HepG2 (cell line): ENCODE data around the gene ELF2. TPM values are rescaled to one million over a fixed set of nuclear protein-coding genes. Genes with fewer than 3 reads are reported as not detected.
A peak's percentile ranks its signal among the peaks of the same experiment; 100 is the strongest.

Source experiments
- ATAC-seq: fragments of 200-7000 bp; cut with Tn5 transposase; 3 replicates; pipeline ENCODE4 v1.9.1; 2020; ENCODE audit warnings: mild to moderate bottlenecking, moderate library complexity
- BruUV-seq: library from RNA; stranded (reverse); fragments of 400-500 nt; replicated peaks from 2 replicates; lab custom pipeline; 2021; lab: Mats Ljungman, UMichigan
- CTCF ChIA-PET: fragments of 300-600 bp; formaldehyde crosslinking; extraction: SDS; loops from one replicate; lab custom pipeline; 2021; ENCODE audit warnings: low total read pairs, inconsistent platforms, low intra/inter-chr PET ratio; lab: Yijun Ruan, JAX
- POLR2A ChIA-PET: fragments of 350-600 bp; sonication (Branson Sonifier 250); formaldehyde crosslinking; loops from one replicate; lab custom pipeline; 2020; ENCODE audit warnings: antibody characterized with exemption, inconsistent platforms; lab: Yijun Ruan, JAX
- DNase-seq: peaks from one replicate; pipeline ENCODE4 v3.0.0-alpha.2; 2015; ENCODE audit warnings: low spot score
- FAIRE-seq: peaks from 3 replicates; lab custom pipeline; 2011; peaks lifted over from hg19 to GRCh38; lab: Jason Lieb, UNC
- H2AFZ ChIP-seq: one replicate; pipeline ENCODE4 v1.6.1; 2011; ENCODE audit warnings: low read length, inconsistent platforms
- H3K27ac ChIP-seq: fragments of 300-600 bp; 3 replicates; pipeline ENCODE4 v1.8.0; 2011; ENCODE audit warnings: mixed run types, mild to moderate bottlenecking, mixed read lengths, low read length, inconsistent platforms; ENCODE audit not compliant: insufficient read depth; ENCODE audit errors: extremely low read length
- H3K27me3 ChIP-seq, 2 experiments: fragments of 200-600 bp in 1 of 2; 2 replicates in 1 of 2; 3 replicates in 1 of 2; pipeline versions ENCODE4 v1.6.0 to v1.8.0; 2011; ENCODE audit warnings: low read length in 2 of 2, mild to moderate bottlenecking in 2 of 2, moderate library complexity in 2 of 2, inconsistent platforms in 1 of 2; ENCODE audit not compliant: insufficient read depth in 2 of 2, control insufficient read depth in 1 of 2
- H3K36me3 ChIP-seq, 2 experiments: fragments of 200-600 bp in 1 of 2; replicated peaks in 1 of 2; 2 replicates in 1 of 2; 3 replicates in 1 of 2; pipeline versions ENCODE4 v1.5.1 to v1.8.0; 2011; ENCODE audit warnings: low read length in 2 of 2, inconsistent platforms in 1 of 2; ENCODE audit not compliant: insufficient read depth in 2 of 2, control insufficient read depth in 1 of 2
- H3K4me1 ChIP-seq: 2 replicates; pipeline ENCODE4 v1.5.1; 2012; ENCODE audit warnings: low read length, inconsistent platforms; ENCODE audit not compliant: insufficient read depth
- H3K4me2 ChIP-seq: 2 replicates; pipeline ENCODE4 v1.6.0; 2011; ENCODE audit warnings: low read depth, low read length, inconsistent platforms
- H3K4me3 ChIP-seq, 3 experiments: fragments of 200-600 bp in 1 of 3; sonication (generic), shearing (Covaris generic) in 1 of 3; replicated peaks in 1 of 3; 2 replicates each; pipeline ENCODE4 v1.5.1; 2011 to 2016; ENCODE audit warnings: low read length in 3 of 3, inconsistent platforms in 2 of 3, low read depth in 2 of 3, mild to moderate bottlenecking in 2 of 3, control low read depth in 1 of 3, mixed read lengths in 1 of 3; ENCODE audit not compliant: insufficient read depth in 1 of 3
- H3K79me2 ChIP-seq: one replicate; pipeline ENCODE4 v1.6.1; 2011; ENCODE audit warnings: low read length, inconsistent platforms; ENCODE audit not compliant: insufficient read depth
- H3K9ac ChIP-seq: 2 replicates; pipeline ENCODE4 v1.6.0; 2011; ENCODE audit warnings: mild to moderate bottlenecking, low read depth, low read length, inconsistent platforms; ENCODE audit not compliant: insufficient read depth
- H3K9me3 ChIP-seq: 2 replicates; pipeline ENCODE4 v1.5.1; 2012; ENCODE audit warnings: mild to moderate bottlenecking, low read length
- H4K20me1 ChIP-seq: 2 replicates; pipeline ENCODE4 v1.6.0; 2011; ENCODE audit warnings: inconsistent platforms, mild to moderate bottlenecking, low read length, moderate library complexity; ENCODE audit not compliant: insufficient read depth
- CHD2 ChIP-seq: IDR thresholded peaks from 2 replicates; pipeline ENCODE4 v1.6.1; 2011; ENCODE audit warnings: low read depth, low read length, improper control_type of control experiment
- FOXP1 ChIP-seq, 2 experiments: fragments of 450-650 bp in 1 of 2; IDR thresholded peaks; 2 replicates each; pipeline ENCODE4 v1.6.1; 2017 to 2018; ENCODE audit warnings: antibody characterized with exemption in 1 of 2
- NR2F1 ChIP-seq, 2 experiments: fragments of 450-650 bp in 1 of 2; formaldehyde crosslinking in 1 of 2; IDR thresholded peaks; 2 replicates each; pipeline versions ENCODE4 v1.5.0 to v1.6.1; 2016 to 2020; ENCODE audit warnings: mild to moderate bottlenecking in 1 of 2, missing compliant biosample characterization in 1 of 2, missing genetic modification reagents in 1 of 2, moderate library complexity in 1 of 2
- PAWR ChIP-seq: sonication (generic); formaldehyde crosslinking; IDR thresholded peaks from 2 replicates; pipeline ENCODE4 v1.4.0; 2020; ENCODE audit warnings: missing genetic modification reagents, mild to moderate bottlenecking, borderline replicate concordance
- RARA ChIP-seq: IDR thresholded peaks from 2 replicates; pipeline ENCODE4 v1.6.1; 2016; ENCODE audit warnings: missing genetic modification reagents, missing compliant biosample characterization
- RARG ChIP-seq: sonication (generic); formaldehyde crosslinking; IDR thresholded peaks from 2 replicates; pipeline ENCODE4 v1.4.0; 2020; ENCODE audit warnings: low read depth, mild to moderate bottlenecking, missing genetic modification reagents
- ZNF260 ChIP-seq: sonication (generic); formaldehyde crosslinking; IDR thresholded peaks from 2 replicates; pipeline ENCODE4 v1.4.0; 2020; ENCODE audit warnings: missing genetic modification reagents, low read depth, mild to moderate bottlenecking, borderline replicate concordance
- ZNF549 ChIP-seq: sonication (generic); formaldehyde crosslinking; IDR thresholded peaks from 2 replicates; pipeline ENCODE4 v1.5.0; 2020; ENCODE audit warnings: missing genetic modification reagents
- WGBS: methylation state at CpG from one replicate; pipeline ENCODE4 v1.1.6; 2017; ENCODE audit warnings: low lambda C conversion rate; 5-methylcytosine and 5-hydroxymethylcytosine counted together
- in situ Hi-C: cut with HindIII; loops from 2 replicates; pipeline ENCODE4 v1.10.0; 2017; ENCODE audit warnings: low pct_unique_long_range_greater_than_20kb; ENCODE audit not compliant: extremely low pct_ligation_motif_present
- intact Hi-C: fragments of 100-400 bp; cut with micrococcal nuclease; formaldehyde crosslinking; loops from one replicate; pipeline ENCODE4 v1.10.0; 2022; ENCODE audit not compliant: unreplicated experiment
- polyA plus RNA-seq, 8 experiments: library from polyadenylated mRNA; depleted of rRNA in 3 of 8; stranded (reverse) in 7 of 8; unstranded in 1 of 8; fragments of >200 nt; fragmentation: Illumina TruSeq in 4 of 8; extraction: Trizol in 4 of 8; gene quantifications; 2 replicates each; pipeline versions ENCODE4 v1.2.1 to v1.2.3, GENCODE V29; 2011 to 2016; ENCODE audit warnings: low read depth in 4 of 8, missing spikeins in 1 of 8, mixed read lengths in 1 of 8; ENCODE audit not compliant: insufficient read depth in 1 of 8
- total RNA-seq, 5 experiments: library from RNA; depleted of rRNA; stranded (reverse); fragments of >200 nt; fragmentation: Illumina TruSeq; extraction: Trizol; gene quantifications; 2 replicates each; pipeline ENCODE4 v1.2.3, GENCODE V29; 2016; ENCODE audit warnings: low read depth in 1 of 5
- TF ChIP-seq, protein P1 (sequence below): IDR thresholded peaks from 2 replicates; pipeline ENCODE4 v1.6.1; 2016; ENCODE audit warnings: low read depth, missing genetic modification reagents, missing compliant biosample characterization

Gene ELF2
- total and polyA plus RNA-seq, 2 of the 13 experiments (the other 11 are each of a cell fraction or from before 2014, with no cell fraction given), result 28.6 to 35.4 TPM

DNA sequence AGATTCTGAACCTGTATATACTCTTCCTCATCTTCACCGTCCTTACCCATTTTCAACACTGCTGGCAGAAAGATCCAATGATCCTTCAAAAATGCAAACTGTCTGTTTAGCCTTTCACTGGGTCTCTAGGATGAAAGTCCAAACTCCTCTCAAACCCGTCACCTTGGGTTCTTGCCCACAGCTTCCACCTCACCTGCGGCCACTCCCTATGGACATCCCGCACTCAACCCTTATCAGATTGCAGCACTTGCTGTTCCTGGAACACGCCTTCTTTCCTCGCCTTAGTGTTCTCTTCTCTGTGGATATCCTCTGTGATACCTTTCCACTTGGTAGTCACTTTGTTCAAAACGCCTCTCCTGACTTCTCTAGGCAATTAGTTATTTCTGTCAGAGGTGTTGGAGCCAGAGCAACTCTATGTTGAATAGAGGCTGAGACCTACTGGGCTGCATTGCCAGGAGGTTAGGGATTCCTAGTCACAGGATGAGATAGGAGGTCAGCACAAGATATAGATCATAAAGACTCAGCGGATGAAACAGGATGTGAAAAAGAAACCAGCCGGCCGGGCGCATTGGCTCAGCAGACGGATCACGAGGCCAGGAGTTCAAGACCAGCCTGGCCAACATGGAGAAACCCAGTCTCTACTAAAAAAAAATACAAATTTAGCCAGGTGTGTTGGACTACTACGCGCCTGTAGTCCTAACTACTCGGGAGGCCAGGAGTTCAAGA, 165.6 kb downstream of the ELF2 start (continued):
- TF ChIP-seq NR2F1 (CRISPR knock-in tag; IDR thresholded peaks at IDR 0.05) (no peak), PAWR (CRISPR knock-in tag) (no peak)
- TF ChIP-seq, protein P1, sequence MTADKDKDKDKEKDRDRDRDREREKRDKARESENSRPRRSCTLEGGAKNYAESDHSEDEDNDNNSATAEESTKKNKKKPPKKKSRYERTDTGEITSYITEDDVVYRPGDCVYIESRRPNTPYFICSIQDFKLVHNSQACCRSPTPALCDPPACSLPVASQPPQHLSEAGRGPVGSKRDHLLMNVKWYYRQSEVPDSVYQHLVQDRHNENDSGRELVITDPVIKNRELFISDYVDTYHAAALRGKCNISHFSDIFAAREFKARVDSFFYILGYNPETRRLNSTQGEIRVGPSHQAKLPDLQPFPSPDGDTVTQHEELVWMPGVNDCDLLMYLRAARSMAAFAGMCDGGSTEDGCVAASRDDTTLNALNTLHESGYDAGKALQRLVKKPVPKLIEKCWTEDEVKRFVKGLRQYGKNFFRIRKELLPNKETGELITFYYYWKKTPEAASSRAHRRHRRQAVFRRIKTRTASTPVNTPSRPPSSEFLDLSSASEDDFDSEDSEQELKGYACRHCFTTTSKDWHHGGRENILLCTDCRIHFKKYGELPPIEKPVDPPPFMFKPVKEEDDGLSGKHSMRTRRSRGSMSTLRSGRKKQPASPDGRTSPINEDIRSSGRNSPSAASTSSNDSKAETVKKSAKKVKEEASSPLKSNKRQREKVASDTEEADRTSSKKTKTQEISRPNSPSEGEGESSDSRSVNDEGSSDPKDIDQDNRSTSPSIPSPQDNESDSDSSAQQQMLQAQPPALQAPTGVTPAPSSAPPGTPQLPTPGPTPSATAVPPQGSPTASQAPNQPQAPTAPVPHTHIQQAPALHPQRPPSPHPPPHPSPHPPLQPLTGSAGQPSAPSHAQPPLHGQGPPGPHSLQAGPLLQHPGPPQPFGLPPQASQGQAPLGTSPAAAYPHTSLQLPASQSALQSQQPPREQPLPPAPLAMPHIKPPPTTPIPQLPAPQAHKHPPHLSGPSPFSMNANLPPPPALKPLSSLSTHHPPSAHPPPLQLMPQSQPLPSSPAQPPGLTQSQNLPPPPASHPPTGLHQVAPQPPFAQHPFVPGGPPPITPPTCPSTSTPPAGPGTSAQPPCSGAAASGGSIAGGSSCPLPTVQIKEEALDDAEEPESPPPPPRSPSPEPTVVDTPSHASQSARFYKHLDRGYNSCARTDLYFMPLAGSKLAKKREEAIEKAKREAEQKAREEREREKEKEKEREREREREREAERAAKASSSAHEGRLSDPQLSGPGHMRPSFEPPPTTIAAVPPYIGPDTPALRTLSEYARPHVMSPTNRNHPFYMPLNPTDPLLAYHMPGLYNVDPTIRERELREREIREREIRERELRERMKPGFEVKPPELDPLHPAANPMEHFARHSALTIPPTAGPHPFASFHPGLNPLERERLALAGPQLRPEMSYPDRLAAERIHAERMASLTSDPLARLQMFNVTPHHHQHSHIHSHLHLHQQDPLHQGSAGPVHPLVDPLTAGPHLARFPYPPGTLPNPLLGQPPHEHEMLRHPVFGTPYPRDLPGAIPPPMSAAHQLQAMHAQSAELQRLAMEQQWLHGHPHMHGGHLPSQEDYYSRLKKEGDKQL (CRISPR knock-in tag), result no peak

DNA sequence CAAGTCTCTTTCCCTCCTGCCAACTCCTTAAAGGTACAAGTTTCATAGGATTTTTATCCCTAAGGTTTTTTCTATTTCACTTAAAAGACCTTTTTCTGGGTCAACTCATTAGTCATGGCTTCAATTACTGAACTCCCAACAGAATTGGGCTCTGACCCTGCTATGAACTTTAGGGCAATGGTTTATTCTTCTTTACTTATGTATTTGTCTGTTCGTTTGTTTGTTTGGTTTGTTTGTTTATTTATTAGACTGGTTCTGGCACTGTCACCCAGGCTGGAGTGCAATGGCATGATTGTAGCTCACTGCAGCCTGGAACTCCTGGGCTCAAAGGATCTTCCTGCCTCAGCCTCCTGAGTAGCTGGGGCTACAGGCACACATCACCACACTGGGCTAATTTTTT, 167.3 kb downstream of the ELF2 start:
- ChIA-PET POLR2A (no interaction called here), CTCF (no interaction called here)
- no peak for FAIRE-seq
- BruUV-seq, result no TSS peak
- Histone ChIP-seq H3K4me2 (no peak overlapping the region), H3K27ac (no peak overlapping the region), H3K4me3 (no peak overlapping the region), H3K27me3 (no peaks in the 10 kb centered on the region), H3K9ac (no peak overlapping the region), H3K4me1 (peaks cover 43% of the 10 kb centered on the region), H3K9me3 (peaks cover 8% of the 10 kb centered on the region; the same call in 1 of the 2 replicates), H2AFZ (no peak overlapping the region), H4K20me1 (no peaks in the 10 kb centered on the region), H3K36me3 (no peaks in the 10 kb centered on the region), H3K79me2 (no peaks in the 10 kb centered on the region)
- 0% methylated on average over 1 of the region's 1 CpG for WGBS
- intact Hi-C loops (no loop called here), in situ Hi-C loops (no loop called here)
- no peak for DNase-seq
- TF ChIP-seq ZNF260 (CRISPR knock-in tag) (no peak), FOXP1 (IDR thresholded peaks at IDR 0.05) (no peak), FOXP1 (CRISPR knock-in tag; IDR thresholded peaks at IDR 0.05) (no peak), ZNF549 (CRISPR knock-in tag) (no peak), CHD2 (no peak), RARA (CRISPR knock-in tag) (0 out of 2 replicates have a peak, but pooled peaks have one; percentile 17), RARG (CRISPR knock-in tag) (no peak)
- ATAC-seq, result no peak
